ENCODE data around the gene ZSWIM3. TPM values are rescaled to one million over a fixed set of nuclear protein-coding genes. Genes with fewer than 3 reads are reported as not detected.
A peak's percentile ranks its signal among the peaks of the same experiment; 100 is the strongest.

Gene ZSWIM3
- total and polyA plus RNA-seq, 2 of the 8 experiments (the other 6 are each of a cell fraction or from before 2014, with no cell fraction given): 5.5 to 6.9 TPM

DNA sequence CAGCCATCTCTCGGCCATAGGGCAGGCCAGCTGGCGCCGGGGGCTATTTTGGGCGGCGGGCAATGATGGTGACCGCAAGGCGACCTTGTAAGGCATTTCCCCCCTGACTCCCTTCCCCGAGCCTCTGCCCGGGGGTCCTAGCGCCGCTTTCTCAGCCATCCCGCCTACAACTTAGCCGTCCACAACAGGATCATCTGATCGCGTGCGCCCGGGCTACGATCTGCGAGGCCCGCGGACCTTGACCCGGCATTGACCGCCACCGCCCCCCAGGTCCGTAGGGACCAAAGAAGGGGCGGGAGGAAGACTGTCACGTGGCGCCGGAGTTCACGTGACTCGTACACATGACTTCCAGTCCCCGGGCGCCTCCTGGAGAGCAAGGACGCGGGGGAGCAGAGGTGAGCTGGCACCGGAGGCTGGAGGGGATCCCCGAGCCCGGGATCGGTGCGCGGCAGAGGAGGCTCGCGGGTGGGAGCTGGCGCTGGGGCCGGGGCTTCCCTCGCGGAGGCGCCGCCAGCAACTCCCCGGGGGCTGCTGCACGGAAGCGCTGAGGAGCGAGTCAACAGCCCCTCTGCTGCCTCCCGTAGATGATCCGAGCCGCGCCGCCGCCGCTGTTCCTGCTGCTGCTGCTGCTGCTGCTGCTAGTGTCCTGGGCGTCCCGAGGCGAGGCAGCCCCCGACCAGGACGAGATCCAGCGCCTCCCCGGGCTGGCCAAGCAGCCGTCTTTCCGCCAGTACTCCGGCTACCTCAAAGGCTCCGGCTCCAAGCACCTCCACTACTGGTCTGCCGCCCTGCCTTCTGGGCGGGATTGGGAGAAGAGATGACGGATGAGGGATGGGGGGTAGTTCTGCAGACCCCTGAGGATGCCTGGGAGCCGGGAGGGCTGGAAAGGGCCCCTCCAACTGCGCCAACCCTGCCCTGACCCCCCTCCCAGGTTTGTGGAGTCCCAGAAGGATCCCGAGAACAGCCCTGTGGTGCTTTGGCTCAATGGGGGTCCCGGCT lies 33.9 kb downstream of the ZSWIM3 start, which contains the start of the genes CTSA and NEURL2 (continued):
- 0 out of 2 replicates have a peak, but pooled peaks have one; percentile 19 for TF ChIP-seq BACH1 (IDR thresholded peaks at IDR 0.05; ENCODE audit: low read length)
- no peak for TF ChIP-seq RNF2 (IDR thresholded peaks at IDR 0.05; ENCODE audit: borderline replicate concordance, low read depth, low read length, missing control alignments, poor library complexity, severe bottlenecking)
- TF ChIP-seq, protein P1, sequence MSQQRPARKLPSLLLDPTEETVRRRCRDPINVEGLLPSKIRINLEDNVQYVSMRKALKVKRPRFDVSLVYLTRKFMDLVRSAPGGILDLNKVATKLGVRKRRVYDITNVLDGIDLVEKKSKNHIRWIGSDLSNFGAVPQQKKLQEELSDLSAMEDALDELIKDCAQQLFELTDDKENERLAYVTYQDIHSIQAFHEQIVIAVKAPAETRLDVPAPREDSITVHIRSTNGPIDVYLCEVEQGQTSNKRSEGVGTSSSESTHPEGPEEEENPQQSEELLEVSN (IDR thresholded peaks at IDR 0.05): peak; percentile 94
- peak; percentile 77 for TF ChIP-seq YY1 (IDR thresholded peaks at IDR 0.05; ENCODE audit: low read depth, low read length)
- TF ChIP-seq TCF12 (IDR thresholded peaks at IDR 0.05; ENCODE audit: low read depth, low read length): peak; percentile 68; the same call in 1 of the 2 replicates
- TF ChIP-seq JUND (IDR thresholded peaks at IDR 0.05; ENCODE audit: low read length): no peak
- TF ChIP-seq ASH2L (IDR thresholded peaks at IDR 0.05; ENCODE audit: low read length): peak; percentile 49
- TF ChIP-seq EZH2 (IDR thresholded peaks at IDR 0.05; ENCODE audit: low read depth, low read length, severe bottlenecking): no peak
- TF ChIP-seq USF2 (IDR thresholded peaks at IDR 0.05; ENCODE audit: low read length): peak; percentile 100
- TF ChIP-seq POLR2AphosphoS5 (IDR thresholded peaks at IDR 0.05; ENCODE audit: low read depth, low read length): peak; percentile 42
- TF ChIP-seq KDM4A (IDR thresholded peaks at IDR 0.05; ENCODE audit: low read depth, low read length, severe bottlenecking): peak; percentile 69
- TF ChIP-seq SP1 (IDR thresholded peaks at IDR 0.05; ENCODE audit: low read depth, low read length): no peak
- TF ChIP-seq TAF1 (IDR thresholded peaks at IDR 0.05; ENCODE audit: low read depth, low read length): peak; percentile 78
- TF ChIP-seq NRF1 (IDR thresholded peaks at IDR 0.05; ENCODE audit: low read depth, low read length): no peak
- no peak for TF ChIP-seq POU5F1 (IDR thresholded peaks at IDR 0.05; ENCODE audit: low read depth, low read length)
- no peak for TF ChIP-seq BRCA1 (IDR thresholded peaks at IDR 0.05; ENCODE audit: low read depth, low read length)
- no peak; the same call in 1 of the 2 replicates for TF ChIP-seq CREB1 (IDR thresholded peaks at IDR 0.05)
- peak; percentile 85 for TF ChIP-seq TBP (IDR thresholded peaks at IDR 0.05; ENCODE audit: low read depth, low read length)
- TF ChIP-seq CHD1 (IDR thresholded peaks at IDR 0.05; ENCODE audit: low read depth, low read length): no peak
- TF ChIP-seq RXRA (IDR thresholded peaks at IDR 0.05; ENCODE audit: insufficient read depth, low read depth, low read length): peak; percentile 93
- no peak for TF ChIP-seq NANOG (IDR thresholded peaks at IDR 0.05; ENCODE audit: insufficient read depth, low read depth, low read length, poor library complexity, severe bottlenecking)
- no peak for TF ChIP-seq KDM1A (IDR thresholded peaks at IDR 0.05; ENCODE audit: borderline replicate concordance, low read length)
